ENCODE data around the gene ENHO.

Gene ENHO

DNA sequence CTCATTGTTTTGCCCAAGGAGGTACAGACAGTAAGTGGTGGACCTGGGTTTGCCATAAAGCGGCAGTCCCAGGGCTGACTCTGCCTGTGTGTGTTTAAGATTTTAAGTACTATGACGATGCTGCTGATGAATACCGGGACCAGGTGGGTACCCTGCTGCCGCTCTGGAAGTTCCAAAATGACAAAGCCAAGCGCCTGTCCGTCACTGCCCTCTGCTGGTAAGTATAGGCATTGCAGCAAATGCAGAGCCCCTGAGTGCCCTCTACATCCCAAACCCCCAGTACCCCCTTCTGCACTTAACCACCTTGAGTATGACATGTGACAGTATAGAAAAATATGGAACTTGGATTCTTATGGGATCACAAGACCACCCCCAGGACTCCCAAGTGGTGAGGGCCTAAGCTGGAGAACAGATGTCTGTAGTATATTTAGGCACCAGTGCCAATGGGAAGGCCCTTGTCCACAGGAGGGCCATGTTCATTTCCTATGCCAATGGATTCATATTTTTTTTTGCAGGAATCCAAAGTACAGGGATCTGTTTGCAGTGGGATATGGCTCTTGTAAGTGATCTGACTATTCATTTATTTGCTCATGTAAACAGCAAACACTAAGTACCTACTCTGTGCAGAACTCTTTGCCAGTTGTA lies 22.0 kb downstream of the ENHO start:
- no peak overlapping the region for H3K4me3 ChIP-seq (ENCODE audit: low read depth, low read length)
- ChIA-PET CTCF (interaction anchor here (0.7 to 15.2 kb wide), 41 partner anchors 9 to 167 kb away, joined by 3 to 193 read pairs (median 7); partner anchors contain the start of genes DNAI1 and FAM219A), POLR2A (no interaction called here)
- DNase-seq (ENCODE audit: low read depth, low spot score): no peak
- TF ChIP-seq, protein P1, sequence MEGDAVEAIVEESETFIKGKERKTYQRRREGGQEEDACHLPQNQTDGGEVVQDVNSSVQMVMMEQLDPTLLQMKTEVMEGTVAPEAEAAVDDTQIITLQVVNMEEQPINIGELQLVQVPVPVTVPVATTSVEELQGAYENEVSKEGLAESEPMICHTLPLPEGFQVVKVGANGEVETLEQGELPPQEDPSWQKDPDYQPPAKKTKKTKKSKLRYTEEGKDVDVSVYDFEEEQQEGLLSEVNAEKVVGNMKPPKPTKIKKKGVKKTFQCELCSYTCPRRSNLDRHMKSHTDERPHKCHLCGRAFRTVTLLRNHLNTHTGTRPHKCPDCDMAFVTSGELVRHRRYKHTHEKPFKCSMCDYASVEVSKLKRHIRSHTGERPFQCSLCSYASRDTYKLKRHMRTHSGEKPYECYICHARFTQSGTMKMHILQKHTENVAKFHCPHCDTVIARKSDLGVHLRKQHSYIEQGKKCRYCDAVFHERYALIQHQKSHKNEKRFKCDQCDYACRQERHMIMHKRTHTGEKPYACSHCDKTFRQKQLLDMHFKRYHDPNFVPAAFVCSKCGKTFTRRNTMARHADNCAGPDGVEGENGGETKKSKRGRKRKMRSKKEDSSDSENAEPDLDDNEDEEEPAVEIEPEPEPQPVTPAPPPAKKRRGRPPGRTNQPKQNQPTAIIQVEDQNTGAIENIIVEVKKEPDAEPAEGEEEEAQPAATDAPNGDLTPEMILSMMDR (IDR thresholded peaks at IDR 0.05; ENCODE audit: insufficient read depth, low read length, missing control alignments): peak; percentile 90

DNA sequence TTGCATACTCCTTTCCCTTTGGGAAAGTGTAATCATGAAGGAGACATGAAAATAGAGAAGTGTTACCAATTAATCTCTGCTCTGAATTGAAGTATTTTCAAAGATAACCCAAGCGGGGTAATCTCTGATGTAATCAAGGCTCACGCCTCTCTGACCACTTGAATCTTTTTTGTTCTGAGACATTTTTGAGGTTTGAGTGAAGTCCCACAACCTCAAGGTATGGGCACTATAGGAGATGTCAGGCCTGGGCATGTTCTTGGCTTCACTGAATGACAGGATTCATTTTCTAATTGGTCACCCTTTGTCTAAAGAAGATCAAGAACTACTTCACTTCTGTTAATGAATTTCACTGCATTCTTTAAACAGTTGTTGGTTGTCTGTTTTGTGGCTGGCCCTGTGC lies 23.7 kb downstream of the ENHO start:
- no peak for DNase-seq (ENCODE audit: low read depth, low spot score)
- ChIA-PET POLR2A (no interaction called here), CTCF (interaction anchor here (1.0 to 15.2 kb wide), 7 partner anchors 15 to 95 kb away, joined by 3 to 193 read pairs (median 5); no protein-coding TSS in a partner anchor)
- TF ChIP-seq, protein P1 (IDR thresholded peaks at IDR 0.05; ENCODE audit: insufficient read depth, low read length, missing control alignments): no peak
- no peak overlapping the region for H3K4me3 ChIP-seq (ENCODE audit: low read depth, low read length)

- ChIA-PET CTCF (interaction anchor here (0.6 to 15.2 kb wide), 6 partner anchors 35 to 246 kb away, joined by 3 to 193 read pairs (median 4); no protein-coding TSS in a partner anchor), POLR2A (no interaction called here)
- TF ChIP-seq, protein P1 (IDR thresholded peaks at IDR 0.05; ENCODE audit: insufficient read depth, low read length, missing control alignments): no peak
- no peak overlapping the region for H3K4me3 ChIP-seq (ENCODE audit: low read depth, low read length)
- DNase-seq (ENCODE audit: low read depth, low spot score): no peak
Observed at GRCh38 chr9:34498553-34498952, 24.2 kb downstream of the ENHO start.

DNA sequence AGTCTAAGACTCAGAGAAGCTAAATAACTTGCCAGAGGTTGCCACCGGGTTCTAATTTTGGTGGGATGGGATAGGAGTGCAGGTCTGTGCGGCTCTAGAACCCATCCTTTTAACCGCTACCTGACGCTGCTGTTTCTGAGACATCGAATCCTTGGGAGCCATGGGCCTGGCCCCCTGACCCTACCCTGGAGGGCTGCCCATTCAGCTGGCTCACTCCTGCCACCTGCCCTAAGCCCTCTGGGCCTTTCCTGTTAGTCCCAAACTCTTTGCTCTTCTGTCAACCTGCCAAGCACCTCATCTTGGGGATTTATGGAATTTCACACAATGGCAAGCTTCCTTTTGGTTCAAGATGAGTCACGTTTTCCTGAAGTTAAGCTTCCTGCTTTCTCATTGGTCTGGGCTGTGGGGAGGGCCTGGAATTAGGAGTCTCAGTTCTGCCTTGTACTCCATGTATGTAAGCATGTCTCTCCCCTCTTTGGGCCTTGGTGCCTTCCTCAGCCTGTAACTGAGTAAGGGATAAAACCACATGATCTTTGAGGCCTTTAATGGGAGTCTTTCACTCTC lies 26.6 kb downstream of the ENHO start:
- no peak for DNase-seq (ENCODE audit: low read depth, low spot score)
- ChIA-PET CTCF (interaction anchor here (1.3 to 15.2 kb wide), 9 partner anchors 7 to 118 kb away, joined by 3 to 193 read pairs (median 5); no protein-coding TSS in a partner anchor), POLR2A (no interaction called here)
- TF ChIP-seq, protein P1 (IDR thresholded peaks at IDR 0.05; ENCODE audit: insufficient read depth, low read length, missing control alignments): no peak
- no peak overlapping the region for H3K4me3 ChIP-seq (ENCODE audit: low read depth, low read length)

- POLR2A ChIA-PET: no interaction called here
- CTCF ChIA-PET: interaction anchor here (6.3 to 15.2 kb wide), 2 partner anchors 8 to 90 kb away, joined by 53 to 193 read pairs; no protein-coding TSS in a partner anchor
- no peak for DNase-seq (ENCODE audit: low read depth, low spot score)
- H3K4me3 ChIP-seq (ENCODE audit: low read depth, low read length): no peak overlapping the region
- TF ChIP-seq, protein P1 (IDR thresholded peaks at IDR 0.05; ENCODE audit: insufficient read depth, low read length, missing control alignments): no peak
Observed at GRCh38 chr9:34493972-34494535, 28.7 kb downstream of the ENHO start.

GRCh38 chr9:34492051-34492450 lies 30.7 kb downstream of the ENHO start:
- no peak overlapping the region for H3K4me3 ChIP-seq (ENCODE audit: low read depth, low read length)
- TF ChIP-seq, protein P1 (IDR thresholded peaks at IDR 0.05; ENCODE audit: insufficient read depth, low read length, missing control alignments): no peak
- POLR2A ChIA-PET: no interaction called here
- DNase-seq (ENCODE audit: low read depth, low spot score): no peak
- CTCF ChIA-PET: interaction anchor here (1.5 to 6.3 kb wide), 2 partner anchors 10 to 31 kb away, joined by 3 to 53 read pairs; partner anchors contain the start of gene ENHO
